IPS-18c (cell line): ENCODE measurements around the gene PDS5A.
"Not testable (repeated sequence)": the region's sequence is repeated elsewhere in the genome, so short reads cannot be mapped to it uniquely, and the experiment has no call there.

ENCODE experiments used
- H3K4me3 ChIP-seq: 2 replicates; pipeline ENCODE4 v1.7.0; 2013; ENCODE audit warnings: low read depth, mild to moderate bottlenecking, low read length, moderate library complexity; ENCODE audit not compliant: insufficient read depth
- H3K9me3 ChIP-seq: one replicate; pipeline ENCODE4 v1.6.1; 2013; ENCODE audit warnings: mild to moderate bottlenecking, low read length, moderate library complexity; ENCODE audit not compliant: control insufficient read depth, insufficient read depth

PDS5A gene, protein sequence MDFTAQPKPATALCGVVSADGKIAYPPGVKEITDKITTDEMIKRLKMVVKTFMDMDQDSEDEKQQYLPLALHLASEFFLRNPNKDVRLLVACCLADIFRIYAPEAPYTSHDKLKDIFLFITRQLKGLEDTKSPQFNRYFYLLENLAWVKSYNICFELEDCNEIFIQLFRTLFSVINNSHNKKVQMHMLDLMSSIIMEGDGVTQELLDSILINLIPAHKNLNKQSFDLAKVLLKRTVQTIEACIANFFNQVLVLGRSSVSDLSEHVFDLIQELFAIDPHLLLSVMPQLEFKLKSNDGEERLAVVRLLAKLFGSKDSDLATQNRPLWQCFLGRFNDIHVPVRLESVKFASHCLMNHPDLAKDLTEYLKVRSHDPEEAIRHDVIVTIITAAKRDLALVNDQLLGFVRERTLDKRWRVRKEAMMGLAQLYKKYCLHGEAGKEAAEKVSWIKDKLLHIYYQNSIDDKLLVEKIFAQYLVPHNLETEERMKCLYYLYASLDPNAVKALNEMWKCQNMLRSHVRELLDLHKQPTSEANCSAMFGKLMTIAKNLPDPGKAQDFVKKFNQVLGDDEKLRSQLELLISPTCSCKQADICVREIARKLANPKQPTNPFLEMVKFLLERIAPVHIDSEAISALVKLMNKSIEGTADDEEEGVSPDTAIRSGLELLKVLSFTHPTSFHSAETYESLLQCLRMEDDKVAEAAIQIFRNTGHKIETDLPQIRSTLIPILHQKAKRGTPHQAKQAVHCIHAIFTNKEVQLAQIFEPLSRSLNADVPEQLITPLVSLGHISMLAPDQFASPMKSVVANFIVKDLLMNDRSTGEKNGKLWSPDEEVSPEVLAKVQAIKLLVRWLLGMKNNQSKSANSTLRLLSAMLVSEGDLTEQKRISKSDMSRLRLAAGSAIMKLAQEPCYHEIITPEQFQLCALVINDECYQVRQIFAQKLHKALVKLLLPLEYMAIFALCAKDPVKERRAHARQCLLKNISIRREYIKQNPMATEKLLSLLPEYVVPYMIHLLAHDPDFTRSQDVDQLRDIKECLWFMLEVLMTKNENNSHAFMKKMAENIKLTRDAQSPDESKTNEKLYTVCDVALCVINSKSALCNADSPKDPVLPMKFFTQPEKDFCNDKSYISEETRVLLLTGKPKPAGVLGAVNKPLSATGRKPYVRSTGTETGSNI (N-terminal part only)

DNA sequence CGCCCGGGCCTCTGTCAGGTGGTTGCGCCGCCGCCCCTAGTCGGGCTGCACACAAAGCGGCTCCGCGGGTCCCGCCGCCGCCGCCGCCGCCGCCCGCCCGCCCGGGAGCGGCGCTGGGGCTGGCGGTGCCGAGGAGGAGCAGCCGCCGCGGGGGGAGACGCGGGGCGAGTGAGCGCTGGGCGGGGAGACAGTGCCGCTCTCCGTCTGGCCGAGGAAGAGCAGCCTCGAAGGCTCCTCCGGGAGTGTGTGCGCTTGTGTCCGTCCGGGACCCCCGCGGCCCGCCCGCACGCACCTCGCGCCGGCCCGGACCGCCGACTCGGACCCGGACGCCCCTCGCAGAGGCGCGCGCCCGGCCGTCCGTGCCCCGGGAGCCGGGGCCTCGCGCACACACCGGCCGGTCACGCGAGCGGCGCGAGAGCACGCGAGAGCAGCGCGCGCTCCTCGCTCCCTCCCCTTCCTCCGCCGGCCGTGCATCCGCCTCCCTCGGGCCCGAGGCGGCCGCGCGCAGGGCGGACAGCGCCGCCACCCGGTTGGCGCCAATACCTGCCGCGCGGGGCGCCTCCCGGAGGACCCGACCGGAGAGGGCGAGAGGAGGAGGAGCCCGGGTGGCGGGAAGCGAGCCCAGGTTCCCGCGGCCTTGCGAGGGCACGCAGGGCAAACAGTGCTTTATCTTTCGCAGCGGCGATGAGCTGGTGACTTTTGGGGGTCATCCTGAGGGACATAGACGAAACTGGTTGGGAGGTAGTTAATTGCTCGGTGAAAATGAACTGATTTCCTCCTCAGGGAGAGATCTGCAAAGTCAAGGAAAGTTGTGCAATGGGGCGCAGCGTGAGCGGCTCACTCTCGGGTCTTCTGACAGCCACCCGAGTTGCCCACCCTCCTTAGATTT is at the start of gene PDS5A:
Gene PDS5A (minus strand): TSS at position 423 of the 889 bp plus-strand sequence. CDS start 1,334 bp downstream, outside the sequence.
- Histone ChIP-seq H3K4me3 (peak within 1 kb of the TSS; percentile 91), H3K9me3 (peaks cover 2% of the 10 kb centered on the region)

DNA sequence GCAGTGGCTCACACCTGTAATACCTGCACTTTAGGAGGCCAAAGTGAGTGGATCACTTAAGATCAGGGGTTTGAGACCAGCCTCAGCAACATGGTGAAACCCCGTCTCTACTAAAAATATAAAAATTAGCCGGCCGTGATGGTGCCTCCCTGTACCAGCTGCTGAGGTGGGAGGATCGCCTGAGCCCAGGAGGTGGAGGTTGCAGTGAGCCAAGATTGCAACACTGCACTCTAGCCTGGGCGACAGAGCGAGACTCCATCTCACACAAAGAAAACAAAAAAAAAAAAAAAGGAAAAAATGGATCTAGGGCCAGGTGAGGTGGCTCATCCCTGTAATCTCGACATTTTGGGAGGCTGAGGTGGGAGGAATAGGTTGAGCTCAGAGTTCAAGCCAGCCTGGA is 46.3 kb upstream of the PDS5A start:
- H3K9me3 ChIP-seq, H3K4me3 ChIP-seq: not testable (repeated sequence)

DNA sequence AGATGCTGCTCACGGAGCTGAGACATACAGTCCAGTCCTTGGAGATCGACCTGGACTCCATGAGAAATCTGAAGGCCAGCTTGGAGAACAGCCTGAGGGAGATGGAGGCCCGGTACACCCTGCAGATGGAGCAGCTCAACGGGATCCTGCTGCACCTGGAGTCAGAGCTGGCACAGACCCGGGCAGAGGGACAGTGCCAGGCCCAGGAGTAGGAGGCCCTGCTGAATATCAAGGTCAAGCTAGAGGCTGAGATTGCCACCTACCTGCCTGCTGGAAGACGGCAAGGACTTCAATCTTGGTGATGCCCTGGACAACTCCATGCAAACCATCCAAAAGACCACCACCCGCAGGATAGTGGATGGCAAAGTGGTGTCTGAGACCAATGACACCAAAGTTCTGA is 43.4 kb upstream of the PDS5A start:
- not testable (repeated sequence) for H3K4me3 ChIP-seq, H3K9me3 ChIP-seq

DNA sequence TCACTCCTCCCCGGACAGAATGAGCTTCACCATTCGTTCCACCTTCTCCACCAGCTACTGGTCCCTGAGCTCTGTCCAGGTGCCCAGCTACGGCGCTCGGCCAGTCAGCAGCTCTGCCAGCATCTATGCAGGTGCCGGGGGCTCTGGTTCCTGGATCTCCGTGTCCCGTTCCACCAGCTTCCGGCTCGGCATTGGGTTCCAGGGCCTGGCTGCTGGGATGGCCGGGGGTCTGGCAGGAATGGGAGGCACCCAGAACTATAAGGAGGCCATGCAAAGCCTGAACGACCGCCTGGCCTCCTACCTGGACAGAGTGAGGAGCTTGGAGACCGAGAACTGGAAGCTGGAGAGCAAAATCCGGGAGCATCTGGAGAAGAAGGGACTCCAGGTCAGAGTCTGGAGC is 42.5 kb upstream of the PDS5A start:
- no peak overlapping the region for H3K4me3 ChIP-seq

DNA sequence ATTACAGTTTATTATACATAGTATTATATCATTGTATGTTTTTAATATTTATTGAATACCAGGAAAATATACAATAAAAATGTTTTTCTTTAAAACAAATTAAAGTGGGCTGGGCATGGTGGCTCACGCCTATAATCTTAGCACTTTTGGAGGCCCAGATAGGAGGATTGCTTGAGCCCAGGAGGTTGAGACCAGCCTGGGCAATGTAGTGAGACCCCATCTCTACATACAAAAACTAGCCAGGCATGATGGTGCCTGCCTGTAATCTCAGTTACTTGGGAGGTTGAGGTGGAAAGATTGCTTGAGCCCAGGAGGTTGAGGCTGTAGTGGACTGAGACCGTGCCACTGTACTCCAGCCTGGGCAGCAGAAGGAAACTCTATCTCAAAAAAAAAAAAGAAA is 38.3 kb upstream of the PDS5A start:
- H3K4me3 ChIP-seq: no peak overlapping the region
- H3K9me3 ChIP-seq: peaks cover 2% of the 10 kb centered on the region

More for the DNA sequence above, 42.5 kb upstream of the PDS5A start:
- H3K9me3 ChIP-seq: peaks cover 2% of the 10 kb centered on the region

DNA sequence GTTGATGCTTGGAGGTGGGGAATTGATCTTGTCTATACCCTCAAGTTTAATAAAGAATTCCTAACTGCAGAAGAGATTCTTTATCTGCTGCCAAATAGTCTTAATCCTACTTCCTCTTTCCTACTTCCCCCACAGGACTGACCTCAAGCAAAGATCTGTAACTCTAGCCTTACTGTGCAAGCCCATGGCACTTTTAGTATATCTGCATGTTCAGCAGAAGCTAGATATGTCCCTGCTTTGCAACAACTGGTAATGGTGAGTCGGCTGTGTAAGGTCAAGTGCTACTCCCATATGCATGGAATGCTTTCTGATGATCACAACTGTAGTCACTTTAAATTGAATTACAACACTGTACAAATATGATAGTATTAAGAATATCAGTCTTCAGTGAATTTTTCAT is 26.3 kb upstream of the PDS5A start:
- no peak overlapping the region for H3K4me3 ChIP-seq
- no peaks in the 10 kb centered on the region for H3K9me3 ChIP-seq

DNA sequence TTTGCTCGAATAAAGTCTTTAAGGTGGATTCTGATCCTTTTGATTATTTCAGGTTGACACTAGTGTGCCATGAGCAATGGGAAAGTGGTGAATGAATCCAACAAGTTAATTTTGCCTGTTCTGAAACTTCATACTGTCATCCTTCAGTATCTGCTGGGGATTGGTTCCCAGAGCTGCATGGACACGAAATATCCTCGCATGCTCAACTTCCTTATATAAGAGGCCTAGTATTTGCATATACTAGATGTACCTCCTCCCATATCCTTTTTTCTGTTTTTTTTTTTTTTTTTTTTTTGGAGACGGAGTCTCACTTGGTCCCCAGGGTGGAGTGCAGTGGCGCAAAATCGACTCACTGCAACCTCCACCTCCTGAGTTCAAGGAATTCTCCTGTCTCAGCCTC is 23.0 kb upstream of the PDS5A start:
- no peak overlapping the region for H3K4me3 ChIP-seq

DNA sequence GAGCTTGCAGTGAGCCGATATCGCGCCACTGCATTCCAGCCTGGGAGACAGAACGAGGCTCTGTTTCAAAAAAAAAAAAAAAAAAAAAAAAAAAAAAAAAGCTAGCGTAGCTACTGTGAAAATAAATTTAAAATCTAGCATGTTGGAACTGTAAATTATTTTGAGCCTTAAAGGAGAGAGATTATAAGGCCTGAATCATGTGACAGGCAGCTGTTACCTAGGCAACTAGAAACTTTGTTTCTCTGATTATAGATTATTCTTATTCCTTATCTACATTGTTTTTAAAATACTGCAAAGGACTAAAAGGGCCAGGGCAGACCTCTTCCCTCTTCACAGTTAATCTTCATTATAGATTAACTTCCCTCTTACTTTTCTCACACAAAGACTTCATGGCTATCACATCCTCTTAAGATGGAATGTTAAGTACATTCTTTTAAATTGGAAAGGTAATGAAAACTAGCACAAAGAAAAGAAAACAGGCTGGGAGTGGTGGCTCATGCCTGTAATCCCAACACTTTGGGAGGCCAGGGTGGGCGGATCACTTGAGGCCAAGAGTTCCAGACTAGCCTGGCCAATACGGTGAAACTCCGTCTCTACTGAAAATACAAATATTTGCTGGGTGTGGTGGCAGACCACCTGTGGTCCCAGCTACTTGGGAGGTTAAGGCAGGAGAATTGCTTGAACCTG is 21.1 kb upstream of the PDS5A start:
- no peaks in the 10 kb centered on the region for H3K9me3 ChIP-seq
- H3K4me3 ChIP-seq: no peak overlapping the region

More for the DNA sequence above, 23.0 kb upstream of the PDS5A start:
- H3K9me3 ChIP-seq: no peaks in the 10 kb centered on the region

DNA sequence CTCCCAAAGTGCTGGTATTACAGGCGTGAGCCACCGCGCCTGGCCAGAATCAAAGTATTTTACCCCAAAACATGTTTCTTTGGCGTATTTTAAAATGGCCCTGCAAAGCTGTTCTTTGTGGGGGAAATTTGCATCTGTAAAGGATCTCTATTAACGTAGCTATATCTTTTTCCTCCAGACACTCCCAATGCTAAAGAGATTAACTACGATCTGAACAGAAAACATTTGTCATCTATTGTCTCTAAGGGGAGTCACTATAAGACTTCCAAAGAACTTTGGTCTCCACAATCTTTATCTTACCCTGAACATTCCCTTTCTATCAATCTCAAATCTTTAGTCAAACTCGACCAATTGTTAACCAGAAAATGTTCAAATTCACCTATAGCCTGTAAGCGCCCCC is 19.1 kb upstream of the PDS5A start:
- Histone ChIP-seq H3K4me3 (no peak overlapping the region), H3K9me3 (no peaks in the 10 kb centered on the region)

DNA sequence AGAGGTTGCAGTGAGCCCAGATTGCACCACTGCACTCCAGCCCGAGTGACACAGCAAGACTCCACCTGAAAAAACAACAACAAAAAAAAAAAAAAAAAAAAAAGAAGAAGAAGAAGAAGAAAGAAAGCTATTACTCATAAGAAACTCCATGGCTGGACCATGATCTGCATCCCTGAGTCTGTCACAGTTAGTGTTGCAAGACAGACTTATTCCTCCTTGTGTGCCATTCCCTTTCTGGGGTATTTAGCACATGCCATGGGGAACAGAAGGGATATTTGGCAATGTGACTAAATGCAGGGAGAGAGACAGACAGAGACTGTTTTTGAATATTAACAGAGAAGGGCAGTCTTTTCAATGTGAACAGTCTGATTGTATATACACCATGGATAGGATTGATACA is 16.7 kb upstream of the PDS5A start:
- Histone ChIP-seq H3K4me3 (no peak overlapping the region), H3K9me3 (no peaks in the 10 kb centered on the region)

DNA sequence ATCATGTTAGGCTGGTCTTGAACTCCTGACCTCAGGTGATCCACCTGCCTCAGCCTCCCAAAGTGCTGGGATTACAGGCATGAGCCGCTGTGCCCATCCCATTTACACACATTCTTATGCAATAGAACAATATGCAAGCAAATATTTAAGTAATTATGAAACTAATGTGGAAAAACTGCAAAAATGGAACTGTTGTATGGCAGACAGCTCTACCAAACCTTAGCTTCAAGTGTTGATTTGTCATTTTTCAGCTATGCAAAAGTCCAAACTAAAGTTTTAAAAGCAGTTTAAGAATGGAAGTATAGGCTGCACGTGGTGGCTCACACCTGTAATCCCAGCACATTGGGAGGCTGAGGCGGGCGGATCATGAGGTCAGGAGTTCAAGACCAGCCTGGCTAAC is 11.7 kb upstream of the PDS5A start:
- not testable (repeated sequence) for H3K9me3 ChIP-seq, H3K4me3 ChIP-seq

DNA sequence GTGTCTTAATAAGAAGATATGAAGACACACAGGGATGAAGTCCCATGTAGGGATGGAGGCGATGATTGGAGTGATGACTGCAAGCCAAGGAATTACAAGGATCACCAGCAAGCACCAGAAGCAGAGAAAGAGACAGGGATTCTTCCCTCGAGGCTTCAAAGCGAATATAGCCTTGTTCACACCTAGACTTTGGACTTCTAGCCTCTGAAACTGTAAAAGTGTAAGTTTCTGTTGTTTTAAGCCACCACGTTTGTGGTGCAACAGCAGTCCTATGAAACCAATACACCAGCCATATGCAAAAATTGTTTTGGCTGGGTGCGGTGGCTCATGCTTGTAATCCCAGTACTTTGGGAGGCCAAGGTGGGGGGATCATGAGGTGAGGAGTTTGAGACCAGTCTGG is 9.8 kb upstream of the PDS5A start:
- no peaks in the 10 kb centered on the region for H3K9me3 ChIP-seq
- no peak overlapping the region for H3K4me3 ChIP-seq

DNA sequence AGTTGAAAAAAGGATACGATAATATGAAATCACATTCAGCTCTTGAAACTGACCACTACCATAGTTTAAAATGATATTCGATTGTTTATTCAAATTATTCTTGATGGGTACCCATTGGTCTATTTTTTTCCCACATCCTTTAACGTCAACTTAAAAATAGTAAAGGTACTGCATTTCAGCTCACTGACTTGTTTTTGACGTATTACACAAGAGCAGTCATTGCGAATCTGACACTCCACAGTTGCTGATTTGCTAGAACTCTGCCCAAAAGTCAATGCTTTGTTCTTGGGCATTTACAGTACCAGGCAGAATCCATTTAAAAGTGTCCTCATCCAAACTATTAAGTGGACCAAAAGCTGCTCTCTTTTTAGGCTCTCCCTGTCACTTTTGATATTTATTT is 1.2 kb upstream of the PDS5A start:
- Histone ChIP-seq H3K9me3 (peaks cover 2% of the 10 kb centered on the region), H3K4me3 (no peak overlapping the region)

DNA sequence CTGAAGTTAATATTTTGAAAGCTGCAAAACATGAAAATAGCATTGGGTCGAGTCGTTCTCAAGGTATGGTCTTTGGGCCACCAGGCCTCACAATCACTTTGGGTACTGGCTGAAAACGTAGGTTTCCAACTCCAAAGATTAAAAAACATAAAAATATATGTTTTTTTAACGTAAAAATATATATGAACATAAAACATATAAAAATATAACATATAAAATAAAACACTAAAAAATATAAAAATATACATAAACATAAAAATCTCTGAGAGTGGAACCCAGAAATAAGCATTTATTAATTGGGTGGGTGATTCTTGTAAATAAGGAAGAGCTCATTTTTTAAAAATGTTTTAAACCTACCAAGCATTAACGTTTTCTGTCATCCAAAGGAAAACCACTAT is 666 bp upstream of the PDS5A start:
- Histone ChIP-seq H3K4me3 (peak overlapping the region; percentile 91; the same call in 1 of the 2 replicates), H3K9me3 (peaks cover 2% of the 10 kb centered on the region)

DNA sequence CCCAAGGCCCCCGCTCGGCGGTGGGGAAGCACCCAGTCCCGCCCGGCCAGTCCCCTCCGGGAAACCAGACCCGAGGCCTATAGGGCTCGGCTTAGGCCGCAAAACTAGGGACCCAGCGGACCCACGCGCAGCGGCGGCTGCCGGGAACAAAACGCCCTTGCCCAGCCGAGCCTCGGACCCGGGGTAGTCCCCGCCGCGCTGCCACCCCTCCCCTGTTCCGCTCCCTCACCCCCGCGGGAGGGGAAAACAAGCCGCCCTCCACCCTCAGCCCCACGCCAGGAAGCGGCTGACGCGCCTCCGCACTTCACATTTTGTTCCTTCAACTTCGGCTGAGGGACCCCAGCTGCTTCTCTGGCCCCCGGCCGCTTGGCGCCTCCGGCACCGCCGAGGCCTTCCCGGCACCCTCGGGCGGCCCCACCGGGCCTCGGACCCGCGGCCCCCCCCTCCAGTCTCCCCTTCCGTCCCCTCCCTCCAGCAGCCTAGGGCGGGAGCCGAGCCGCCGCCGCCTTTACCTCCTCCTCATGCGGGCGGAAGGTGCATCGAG is 694 bp downstream of the PDS5A start:
- peak overlapping the region; percentile 91 for H3K4me3 ChIP-seq
- peaks cover 2% of the 10 kb centered on the region for H3K9me3 ChIP-seq
